Measurements from ENCODE around the gene AOX1. TPM values are rescaled to one million over a fixed set of nuclear protein-coding genes. Genes with fewer than 3 reads are reported as not detected.

Gene AOX1
- total RNA-seq, 1 experiment from 2014 or later: 57.2 TPM

DNA sequence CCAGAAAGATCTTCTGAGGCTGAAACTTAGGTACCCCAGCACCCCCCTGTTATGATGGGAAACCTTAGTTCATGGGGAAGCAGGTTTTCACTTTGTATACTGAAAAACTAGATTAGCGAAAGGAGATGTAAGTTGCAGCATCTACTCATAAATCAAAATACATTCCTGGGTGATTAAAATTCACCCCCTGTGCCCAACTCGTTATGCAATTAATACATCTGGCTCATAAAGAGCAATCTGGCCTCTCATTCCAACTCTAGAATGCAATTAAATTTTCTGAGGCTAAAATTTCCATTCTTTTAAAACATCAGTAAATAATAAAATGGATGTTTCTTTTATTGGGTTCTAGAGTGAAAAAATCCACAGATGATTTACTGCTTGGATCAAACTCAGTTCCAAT, 115.0 kb downstream of the AOX1 start:
- DNase-seq: no peak
- no peak for TF ChIP-seq EZH2 (IDR thresholded peaks at IDR 0.05; ENCODE audit: low read length, unreplicated experiment)
- peaks cover 18% of the 10 kb centered on the region for H3K4me1 ChIP-seq (ENCODE audit: insufficient read depth, low read length)
- ChIA-PET POLR2A (ENCODE audit: unreplicated experiment) (no interaction called here), CTCF (interaction anchor here (1.5 kb wide), 1 partner anchor 217 kb away, joined by 3 read pairs; no protein-coding TSS in a partner anchor)
- H4K20me1 ChIP-seq (ENCODE audit: low read length): no peaks in the 10 kb centered on the region
- H2AFZ ChIP-seq (ENCODE audit: low read length): no peak overlapping the region
- intact Hi-C loops (cut with micrococcal nuclease): loop anchor here (5.0 kb wide), 1 partner anchor 174 kb away; the partner anchor contains the start of gene SGO2
- H3K9me3 ChIP-seq (ENCODE audit: low read length): no peaks in the 10 kb centered on the region
- H3K9ac ChIP-seq (ENCODE audit: low read length): no peak overlapping the region
- no peaks in the 10 kb centered on the region for H3K27me3 ChIP-seq (ENCODE audit: low read length)
- no peaks in the 10 kb centered on the region for H3K36me3 ChIP-seq (ENCODE audit: low read depth, low read length)
- ATAC-seq: no peak
- no peaks in the 10 kb centered on the region for H3K79me2 ChIP-seq (ENCODE audit: low read length)
- H3F3A ChIP-seq (ENCODE audit: low read length, unreplicated experiment): no peaks in the 10 kb centered on the region
- H3K4me2 ChIP-seq (ENCODE audit: low read length): no peak overlapping the region
- no peak overlapping the region for H3K4me3 ChIP-seq (ENCODE audit: low read length)
- BruUV-seq (replicated peaks): no TSS peak
- no peaks in the 10 kb centered on the region for H3K9me2 ChIP-seq (replicated peaks; ENCODE audit: low read length)
- no peak overlapping the region for H3K27ac ChIP-seq (ENCODE audit: low read length)

- POLR2A ChIA-PET (ENCODE audit: unreplicated experiment): interaction anchor here (0.7 kb wide), 1 partner anchor 124 kb away, joined by 4 read pairs; no protein-coding TSS in a partner anchor
- H3K4me2 ChIP-seq (ENCODE audit: low read length): peak overlapping the region; percentile 65; the same call in 1 of the 2 replicates
Observed at GRCh38 chr2:200702044-200702443, 116.2 kb downstream of the AOX1 start.

DNA sequence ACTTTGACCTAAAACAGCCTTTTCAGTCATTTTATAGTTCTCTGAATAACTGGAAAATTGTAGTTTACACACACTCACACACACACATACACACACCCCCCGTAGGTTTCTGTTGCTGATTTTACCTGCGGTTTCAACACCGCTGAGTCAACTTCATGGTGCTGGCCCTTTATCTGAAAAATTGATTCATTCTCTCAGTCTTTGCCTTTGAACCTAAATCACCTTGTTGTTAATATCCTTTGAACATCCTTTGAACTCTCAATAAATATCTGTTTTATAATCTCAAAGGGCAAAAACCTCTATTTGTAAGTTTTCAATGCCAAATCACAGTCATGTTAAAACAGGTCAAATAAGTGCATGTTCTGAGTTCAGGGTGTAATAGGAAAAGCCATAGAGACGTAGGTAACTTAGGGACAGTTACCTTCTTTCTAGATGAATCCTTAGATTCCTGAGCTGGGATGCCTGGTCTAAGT, 116.9 kb downstream of the AOX1 start:
- no peaks in the 10 kb centered on the region for H3F3A ChIP-seq (ENCODE audit: low read length, unreplicated experiment)
- no peaks in the 10 kb centered on the region for H3K9me3 ChIP-seq (ENCODE audit: low read length)
- no peaks in the 10 kb centered on the region for H3K36me3 ChIP-seq (ENCODE audit: low read depth, low read length)
- DNase-seq: peak; percentile 49
- ChIA-PET CTCF (interaction anchor here (0.6 to 1.6 kb wide), 3 partner anchors 119 to 219 kb away, joined by 3 to 6 read pairs (median 3); no protein-coding TSS in a partner anchor), POLR2A (ENCODE audit: unreplicated experiment) (no interaction called here)
- TF ChIP-seq EZH2phosphoT487 (IDR thresholded peaks at IDR 0.05; ENCODE audit: borderline replicate concordance, low read length) (no peak), EZH2 (IDR thresholded peaks at IDR 0.05; ENCODE audit: low read length, unreplicated experiment) (no peak), CTCF (conservative IDR thresholded peaks at IDR 0.05; ENCODE audit: low read depth, low read length) (no peak)
- peak; percentile 58 for ATAC-seq
- peak overlapping the region; percentile 65 for H2AFZ ChIP-seq (ENCODE audit: low read length)
- no peak overlapping the region for H3K9ac ChIP-seq (ENCODE audit: low read length)
- no peaks in the 10 kb centered on the region for H3K9me2 ChIP-seq (replicated peaks; ENCODE audit: low read length)
- no peaks in the 10 kb centered on the region for H3K27me3 ChIP-seq (ENCODE audit: low read length)
- H4K20me1 ChIP-seq (ENCODE audit: low read length): no peaks in the 10 kb centered on the region
- H3K79me2 ChIP-seq (ENCODE audit: low read length): no peaks in the 10 kb centered on the region
- peak overlapping the region; percentile 33; the same call in 1 of the 2 replicates for H3K4me3 ChIP-seq (ENCODE audit: low read length)
- peak overlapping the region; percentile 65 for H3K4me2 ChIP-seq (ENCODE audit: low read length)
- BruUV-seq (replicated peaks): no TSS peak
- intact Hi-C loops (cut with micrococcal nuclease): loop anchor here (1.0 to 5.0 kb wide), 6 partner anchors 40 to 729 kb away; partner anchors contain the start of gene SGO2
- H3K27ac ChIP-seq (ENCODE audit: low read length): no peak overlapping the region
- H3K4me1 ChIP-seq (ENCODE audit: insufficient read depth, low read length): peaks cover 18% of the 10 kb centered on the region

More at GRCh38 chr2:200702044-200702443, 116.2 kb downstream of the AOX1 start:
- TF ChIP-seq EZH2 (IDR thresholded peaks at IDR 0.05; ENCODE audit: low read length, unreplicated experiment): no peak
- TF ChIP-seq CTCF (conservative IDR thresholded peaks at IDR 0.05; ENCODE audit: low read depth, low read length): no peak
- TF ChIP-seq EZH2phosphoT487 (IDR thresholded peaks at IDR 0.05; ENCODE audit: borderline replicate concordance, low read length): no peak
- Histone ChIP-seq H3K4me1 (ENCODE audit: insufficient read depth, low read length) (peaks cover 18% of the 10 kb centered on the region), H4K20me1 (ENCODE audit: low read length) (no peaks in the 10 kb centered on the region), H3K4me3 (ENCODE audit: low read length) (no peak overlapping the region), H3K9me3 (ENCODE audit: low read length) (no peaks in the 10 kb centered on the region), H3K9ac (ENCODE audit: low read length) (no peak overlapping the region), H3K36me3 (ENCODE audit: low read depth, low read length) (no peaks in the 10 kb centered on the region), H3K9me2 (replicated peaks; ENCODE audit: low read length) (no peaks in the 10 kb centered on the region), H3F3A (ENCODE audit: low read length, unreplicated experiment) (no peaks in the 10 kb centered on the region), H2AFZ (ENCODE audit: low read length) (no peak overlapping the region), H3K27ac (ENCODE audit: low read length) (no peak overlapping the region), H3K79me2 (ENCODE audit: low read length) (no peaks in the 10 kb centered on the region), H3K27me3 (ENCODE audit: low read length) (no peaks in the 10 kb centered on the region)
- DNase-seq (no peak), ATAC-seq (no peak)
- intact Hi-C loops (cut with micrococcal nuclease): loop anchor here (2.0 to 5.0 kb wide), 2 partner anchors 39 to 175 kb away; partner anchors contain the start of gene SGO2
- no TSS peak for BruUV-seq (replicated peaks)
- CTCF ChIA-PET: interaction anchor here (1.0 to 1.6 kb wide), 3 partner anchors 83 to 219 kb away, joined by 3 to 6 read pairs (median 4); no protein-coding TSS in a partner anchor
